GM11168 (cell line): ENCODE data around the gene CCL1.

ENCODE experiments used
- in situ Hi-C: fragments of 300-500 bp; cut with MboI; formaldehyde crosslinking; loops from one replicate; pipeline ENCODE4 v1.12.0; 2022; ENCODE audit warnings: low sequenced_read_pairs; ENCODE audit not compliant: unreplicated experiment

The CCL1 gene

GRCh38 chr17:34384271-34384670 is 21.2 kb upstream of the CCL1 start:
- in situ Hi-C loops = no loop called here

GRCh38 chr17:34383216-34383615 is 20.2 kb upstream of the CCL1 start:
- in situ Hi-C loops = no loop called here

DNA sequence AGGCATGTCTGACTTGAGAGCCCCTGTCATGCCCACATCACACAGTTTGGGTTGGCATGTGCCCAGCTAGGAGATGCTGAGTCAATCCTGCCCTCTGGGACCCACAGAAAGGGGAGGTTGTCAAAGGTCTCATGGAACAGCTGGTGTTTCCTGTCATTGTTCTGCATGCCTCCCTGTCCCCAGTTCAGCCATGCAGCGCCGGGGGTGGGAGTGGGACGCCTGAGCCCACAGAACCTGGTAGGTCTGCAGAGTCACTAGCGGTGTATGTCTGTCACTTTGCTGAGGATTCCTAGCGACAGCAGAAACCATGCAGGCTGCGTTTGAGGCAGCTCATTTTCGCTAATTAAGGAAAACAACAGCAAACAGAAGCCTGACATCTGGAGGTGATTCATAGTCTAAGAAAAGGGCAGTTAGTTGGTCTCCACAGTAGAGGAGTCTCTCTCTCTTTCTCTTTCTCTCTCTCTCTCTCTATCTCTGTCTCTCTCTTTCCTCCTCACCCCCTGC is 19.6 kb upstream of the CCL1 start:
- in situ Hi-C loops = no loop called here

GRCh38 chr17:34379868-34380267 is 16.8 kb upstream of the CCL1 start:
- in situ Hi-C loops = no loop called here

GRCh38 chr17:34378664-34379101 is 15.7 kb upstream of the CCL1 start:
- in situ Hi-C loops = no loop called here

DNA sequence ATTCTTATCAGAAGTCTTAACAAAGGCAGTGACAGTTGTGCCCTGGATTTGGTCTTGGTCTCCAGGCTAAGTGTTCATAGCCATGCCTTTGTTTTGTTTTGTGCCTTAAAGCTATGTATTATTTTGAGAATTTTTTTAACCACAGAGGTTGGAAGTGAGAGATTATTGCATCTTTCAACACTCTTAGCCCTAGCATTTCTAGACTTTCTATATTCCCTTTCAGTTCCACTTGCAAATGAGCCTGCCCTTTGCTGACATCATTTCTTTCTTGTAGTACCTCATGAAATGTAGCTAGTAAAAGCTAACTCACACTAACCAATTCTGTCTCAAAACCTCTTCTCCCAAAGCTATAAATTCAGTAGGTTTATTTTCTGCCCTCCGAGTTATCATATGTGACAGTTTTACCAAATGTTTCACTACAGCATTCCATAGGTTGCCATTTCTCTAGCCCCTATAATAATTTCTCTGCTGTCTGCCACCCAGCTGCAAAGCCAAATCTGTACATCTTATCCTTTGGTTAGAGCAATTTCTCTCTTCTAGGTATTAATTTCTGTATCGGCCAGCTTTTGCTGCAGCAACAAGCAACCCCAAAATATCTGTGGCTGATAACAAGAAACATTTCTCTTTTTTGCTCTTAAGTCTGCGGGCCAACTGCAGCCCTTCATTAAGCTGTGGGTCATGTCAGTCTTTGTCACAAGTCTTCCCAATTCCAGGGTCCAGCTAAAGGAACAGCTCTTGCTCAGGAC is 14.2 kb upstream of the CCL1 start:
- in situ Hi-C loops = no loop called here

DNA sequence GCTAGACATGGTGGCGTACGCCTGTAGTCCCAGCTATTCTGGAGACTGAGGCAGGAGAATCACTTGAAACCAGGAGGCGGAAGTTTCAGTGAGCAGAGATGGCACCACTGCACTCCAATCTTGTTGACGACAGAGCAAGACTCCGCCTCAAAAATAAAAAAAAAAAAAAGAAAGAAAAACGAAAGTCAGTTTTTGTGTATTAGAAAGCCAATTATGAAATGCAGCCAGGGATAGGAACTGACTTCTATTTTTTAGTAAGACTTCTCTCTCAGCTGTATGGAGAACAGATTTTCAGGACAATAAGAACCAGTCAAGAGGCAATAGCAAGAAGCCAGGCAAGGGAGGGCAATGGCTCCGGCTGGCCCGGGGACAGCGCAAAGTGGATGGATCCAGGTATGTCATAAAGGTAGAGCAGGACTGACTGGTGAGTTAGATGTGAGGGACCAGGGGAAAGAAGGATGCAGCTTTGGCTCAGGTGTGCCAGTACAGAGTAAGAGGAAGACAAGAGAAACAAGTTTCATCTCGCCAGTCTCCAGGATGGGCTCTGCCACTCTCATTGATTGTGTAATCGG is 12.5 kb upstream of the CCL1 start:
- in situ Hi-C loops = no loop called here

- in situ Hi-C loops = no loop called here
Measured at GRCh38 chr17:34374457-34374856, 11.4 kb upstream of the CCL1 start.

- in situ Hi-C loops = no loop called here
Measured at GRCh38 chr17:34371405-34372100, 8.5 kb upstream of the CCL1 start.

DNA sequence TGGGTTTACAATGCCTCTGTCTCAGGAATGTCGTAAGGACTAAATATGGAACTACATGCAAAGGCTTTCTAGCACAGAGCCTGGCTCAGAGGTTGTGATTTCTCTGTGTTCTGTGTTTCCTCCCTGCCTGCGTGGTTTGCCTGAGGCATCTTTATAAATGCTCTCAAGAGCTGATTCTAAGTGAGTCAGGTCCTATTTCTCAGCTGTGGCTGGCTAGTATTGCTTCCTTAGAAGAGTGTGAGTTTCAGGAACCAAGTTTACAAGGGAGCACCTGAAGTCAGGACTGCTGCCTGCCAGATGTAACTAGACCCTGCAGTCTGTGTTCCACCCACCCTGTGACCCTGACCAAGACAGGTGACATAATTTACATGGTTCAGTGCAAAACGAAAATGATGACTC is 8.0 kb upstream of the CCL1 start:
- in situ Hi-C loops = no loop called here

GRCh38 chr17:34370376-34370996 is 7.5 kb upstream of the CCL1 start:
- in situ Hi-C loops = no loop called here

- in situ Hi-C loops = no loop called here
Measured at GRCh38 chr17:34369571-34369970, 6.5 kb upstream of the CCL1 start.

DNA sequence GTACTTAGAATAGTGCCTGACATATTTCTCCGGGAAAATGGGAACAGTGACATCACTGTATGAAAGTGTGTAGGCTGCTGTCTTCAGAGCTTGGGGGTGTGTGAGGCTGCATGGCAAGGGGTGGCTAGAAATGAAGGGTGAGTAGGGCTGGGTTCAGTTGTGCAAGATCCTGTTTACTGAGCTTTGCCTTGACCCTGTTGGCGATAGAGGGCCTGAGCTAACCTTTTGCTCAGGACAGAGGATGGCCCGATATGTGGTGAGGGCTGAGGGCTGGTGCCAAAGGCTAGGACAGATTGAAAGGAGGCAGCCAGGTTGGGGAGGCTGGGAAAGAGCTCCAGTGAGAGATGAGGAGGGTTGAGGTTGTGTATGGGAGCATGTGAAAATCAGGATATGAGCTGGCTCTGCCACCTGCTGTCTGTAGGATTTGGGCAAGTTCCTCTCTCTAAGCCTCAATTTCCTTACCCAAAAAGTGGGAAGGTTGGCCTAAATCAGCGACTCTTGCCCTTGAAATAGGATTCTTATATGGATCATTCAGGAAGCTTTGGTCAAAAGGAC is 6.0 kb upstream of the CCL1 start:
- in situ Hi-C loops = no loop called here

- in situ Hi-C loops = no loop called here
Measured at GRCh38 chr17:34368196-34368945, 5.3 kb upstream of the CCL1 start.

DNA sequence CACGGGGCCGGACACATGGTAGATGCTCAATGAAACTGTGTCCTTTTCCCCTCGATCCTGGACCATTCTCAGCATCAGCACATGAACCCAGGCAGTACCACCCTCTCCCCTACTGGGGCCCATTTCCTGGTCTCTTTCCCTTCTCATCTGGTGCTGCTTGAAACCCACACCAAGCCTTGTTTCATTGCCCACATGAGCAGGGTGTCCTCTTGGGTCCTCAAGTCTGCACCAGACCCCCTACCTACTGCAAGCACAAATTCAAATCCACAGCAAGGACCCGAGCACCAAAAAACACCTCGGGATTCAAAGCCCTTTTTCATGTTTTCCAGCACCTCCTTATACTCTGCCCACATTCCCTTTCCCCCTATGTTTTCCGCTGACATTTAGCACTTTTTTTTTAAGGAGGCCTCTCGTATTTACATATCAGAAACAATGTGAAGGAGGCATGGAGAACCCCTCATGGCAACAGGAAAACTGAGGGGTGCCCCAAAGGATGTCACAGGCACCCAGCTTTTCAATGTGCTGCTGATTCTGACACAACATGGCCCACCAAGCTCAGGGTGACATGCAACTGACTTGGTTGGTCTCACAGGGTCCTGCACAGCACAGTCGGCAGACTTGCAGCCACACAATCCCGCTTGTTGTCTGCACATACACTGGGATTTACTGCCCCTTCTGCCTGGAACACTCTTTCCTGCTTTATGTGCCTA is 4.6 kb upstream of the CCL1 start:
- in situ Hi-C loops = no loop called here

DNA sequence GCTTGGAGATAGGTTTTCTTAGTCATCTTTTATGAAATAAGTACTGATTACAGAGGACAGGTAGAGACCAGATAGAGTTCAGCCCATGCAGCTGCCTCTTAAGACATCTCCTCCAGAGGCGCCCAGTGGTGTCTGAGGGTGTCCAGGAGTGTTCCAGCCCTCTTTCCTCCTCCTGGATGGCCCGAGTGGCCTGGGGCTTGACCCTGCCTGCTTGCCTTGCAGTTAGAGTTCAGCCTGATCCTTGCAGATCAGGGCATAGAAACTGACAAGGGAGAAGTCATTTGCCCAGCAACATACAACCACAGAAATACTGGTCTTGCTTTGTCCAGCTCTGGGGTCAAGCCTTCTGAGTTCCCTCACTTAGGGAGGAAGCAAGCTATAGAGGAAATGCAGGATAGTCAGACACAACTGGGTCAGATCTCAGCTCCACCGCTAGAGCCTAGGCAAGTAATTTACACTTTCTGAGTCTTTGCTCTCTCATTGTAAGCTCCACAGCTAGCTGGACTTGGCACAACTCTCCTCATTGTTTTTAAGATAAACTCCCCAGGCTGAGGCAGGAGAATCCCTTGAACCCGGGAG is 3.6 kb upstream of the CCL1 start:
- in situ Hi-C loops = no loop called here

DNA sequence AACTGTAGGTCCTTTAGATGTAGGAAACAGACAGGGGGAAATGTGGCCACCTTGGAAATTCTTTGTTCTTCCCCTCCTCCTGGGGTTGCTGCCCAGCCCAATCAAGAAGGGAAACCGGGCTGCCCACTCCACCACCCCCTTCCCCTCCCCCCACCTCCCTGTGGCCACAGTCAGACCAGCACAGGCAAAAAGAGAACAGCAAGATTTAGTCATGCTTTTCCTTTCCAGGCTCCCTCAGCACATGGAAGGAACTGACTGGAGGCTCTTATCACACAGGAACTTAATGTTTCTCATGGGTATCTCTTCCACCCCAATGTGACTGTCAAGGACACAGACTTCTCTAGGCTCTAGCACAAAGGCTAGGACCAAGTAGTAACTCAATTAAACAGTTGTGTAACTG is 3.0 kb upstream of the CCL1 start:
- in situ Hi-C loops = no loop called here

DNA sequence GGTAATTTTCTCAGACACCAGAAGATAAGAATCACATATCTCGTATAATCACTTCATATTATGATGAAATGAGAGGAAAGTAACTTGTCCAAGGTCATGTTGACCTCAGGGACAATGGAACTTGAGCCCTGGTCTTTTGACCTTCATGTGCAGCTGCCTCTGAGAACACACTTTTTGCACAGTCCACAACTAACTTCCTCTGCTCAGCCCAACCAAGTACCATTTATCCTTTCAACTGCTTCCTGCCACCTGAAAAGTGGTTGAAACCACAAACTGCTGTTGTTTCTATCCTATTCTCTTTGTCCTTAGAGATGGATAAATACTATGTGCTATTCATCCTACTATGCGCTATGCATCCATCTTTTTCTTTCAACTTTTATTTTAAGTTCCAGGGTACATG is 2.3 kb upstream of the CCL1 start:
- in situ Hi-C loops = no loop called here

DNA sequence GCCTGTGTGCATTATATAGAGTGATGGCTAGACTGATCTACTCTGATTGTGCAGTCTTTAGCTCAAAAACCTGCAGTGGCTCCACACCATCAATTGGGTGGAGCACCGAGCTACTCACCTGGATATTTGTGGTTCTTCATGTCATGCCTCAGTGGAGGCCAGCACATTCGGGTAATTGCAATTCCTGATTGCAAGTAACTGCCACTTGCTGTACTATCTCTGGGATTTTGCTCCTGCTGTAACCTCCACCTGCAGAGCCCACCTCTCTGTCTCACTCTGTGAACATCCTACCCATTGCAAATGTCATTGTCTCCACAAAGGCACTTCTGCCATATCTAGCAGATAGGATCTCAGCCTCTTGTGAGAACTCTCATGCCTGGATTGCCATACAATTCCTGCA is 1.7 kb upstream of the CCL1 start:
- in situ Hi-C loops = loop anchor here (5.0 kb wide), 1 partner anchor 172 kb away; no protein-coding TSS in a partner anchor
